Peyer's patch (tissue), 4 donors: ENCODE data around the gene MSANTD3. TPM values are rescaled to one million over a fixed set of nuclear protein-coding genes. Genes with fewer than 3 reads are reported as not detected.
"Not testable (repeated sequence)": the region's sequence is repeated elsewhere in the genome, so short reads cannot be mapped to it uniquely, and the experiment has no call there.

Experiments used
- DNase-seq, 3 donors: peaks; one replicate each; pipeline ENCODE4 v3.0.0-alpha.2; 2017 to 2019
- H3K27ac ChIP-seq, 4 donors: fragments of 200-600 bp; sonication (generic); one replicate each; pipeline ENCODE4 v1.5.1; 2016 to 2019
- H3K27me3 ChIP-seq, 2 donors: fragments of 200-600 bp; sonication (generic); one replicate each; pipeline ENCODE4 v1.5.1; 2019
- H3K36me3 ChIP-seq, 3 donors: fragments of 200-600 bp; sonication (generic); one replicate each; pipeline ENCODE4 v1.5.1; 2016 to 2019
- H3K4me1 ChIP-seq, 4 donors: fragments of 200-600 bp; sonication (generic); one replicate each; pipeline ENCODE4 v1.5.1; 2016 to 2019
- H3K4me3 ChIP-seq, 4 donors: fragments of 200-600 bp; sonication (generic); 1 replicate in 3 of 4; 2 replicates in 1 of 4; pipeline ENCODE4 v1.5.1; 2016 to 2019; ENCODE audit warnings: mild to moderate bottlenecking in 1 of 4
- H3K9me3 ChIP-seq, 4 donors: fragments of 200-600 bp; sonication (generic); one replicate each; pipeline ENCODE4 v1.5.1; 2016 to 2019; ENCODE audit warnings: mild to moderate bottlenecking in 1 of 4
- CTCF ChIP-seq, 6 experiments: fragments of 450-650 bp in 4 of 6; fragments of 200-600 bp in 2 of 6; sonication (generic) in 1 of 6; IDR thresholded peaks; one replicate each; pipeline ENCODE4 v1.5.1; 2017 to 2019; ENCODE audit warnings: antibody characterized with exemption in 6 of 6, mild to moderate bottlenecking in 3 of 6, moderate library complexity in 1 of 6
- POLR2A ChIP-seq, 2 donors: fragments of 450-650 bp; IDR thresholded peaks; one replicate each; pipeline ENCODE4 v1.5.1; 2017; ENCODE audit warnings: antibody characterized with exemption in 2 of 2, mild to moderate bottlenecking in 2 of 2, moderate library complexity in 2 of 2
- total RNA-seq, 4 donors: library from RNA; depleted of rRNA; stranded (reverse); fragments of >200 nt; gene quantifications; one replicate each; pipeline ENCODE4 v1.1.0, GENCODE V29; 2016

MSANTD3 gene
- total RNA-seq, 4 donors from 2014 or later: 5.5 to 37.1 (median 9.5) TPM

GRCh38 chr9:100409176-100409556, 17.8 kb upstream of the MSANTD3 start:
- H3K27ac ChIP-seq: no peak overlapping the region
- H3K27me3 ChIP-seq: no peaks in the 10 kb centered on the region
- DNase-seq: no peak
- no peak overlapping the region for H3K4me3 ChIP-seq
- no peaks in the 10 kb centered on the region for H3K4me1 ChIP-seq
- no peaks in the 10 kb centered on the region for H3K9me3 ChIP-seq
- H3K36me3 ChIP-seq: no peaks in the 10 kb centered on the region
- TF ChIP-seq POLR2A (IDR thresholded peaks at IDR 0.05) (no peak), CTCF (IDR thresholded peaks at IDR 0.05) (no peak)

- H3K9me3 ChIP-seq: no peaks in the 10 kb centered on the region
- no peak for TF ChIP-seq POLR2A (IDR thresholded peaks at IDR 0.05)
- no peak for TF ChIP-seq CTCF (IDR thresholded peaks at IDR 0.05)
- H3K27ac ChIP-seq: peak overlapping the region in 3 of 4 donors; percentile 1 to 43 (median 3)
- no peaks in the 10 kb centered on the region for H3K36me3 ChIP-seq
- no peaks in the 10 kb centered on the region for H3K4me1 ChIP-seq
- peak; percentile 88 to 95 (median 89) for DNase-seq
- peak overlapping the region; percentile 36 to 59 (median 46) for H3K4me3 ChIP-seq
- H3K27me3 ChIP-seq: no peaks in the 10 kb centered on the region
Measured at GRCh38 chr9:100411472-100412283, 15.3 kb upstream of the MSANTD3 start.

- TF ChIP-seq POLR2A (IDR thresholded peaks at IDR 0.05) (no peak), CTCF (IDR thresholded peaks at IDR 0.05) (no peak)
- no peaks in the 10 kb centered on the region for H3K4me1 ChIP-seq
- no peaks in the 10 kb centered on the region for H3K9me3 ChIP-seq
- H3K27me3 ChIP-seq: no peaks in the 10 kb centered on the region
- no peak for DNase-seq
- H3K36me3 ChIP-seq: no peaks in the 10 kb centered on the region
- H3K27ac ChIP-seq: no peak overlapping the region
- H3K4me3 ChIP-seq: no peak overlapping the region
Measured at GRCh38 chr9:100413839-100414420, 13.0 kb upstream of the MSANTD3 start.

GRCh38 chr9:100417815-100418214, 9.1 kb upstream of the MSANTD3 start:
- Histone ChIP-seq H3K27ac (no peak overlapping the region), H3K36me3 (no peaks in the 10 kb centered on the region), H3K27me3 (no peaks in the 10 kb centered on the region), H3K9me3 (no peaks in the 10 kb centered on the region), H3K4me3 (no peak overlapping the region), H3K4me1 (no peaks in the 10 kb centered on the region)
- no peak for DNase-seq
- TF ChIP-seq CTCF (IDR thresholded peaks at IDR 0.05) (no peak), POLR2A (IDR thresholded peaks at IDR 0.05) (no peak)

- Histone ChIP-seq H3K27ac (no peak overlapping the region), H3K36me3 (no peaks in the 10 kb centered on the region), H3K4me3 (no peak overlapping the region), H3K9me3 (no peaks in the 10 kb centered on the region), H3K27me3 (no peaks in the 10 kb centered on the region), H3K4me1 (no peaks in the 10 kb centered on the region)
- no peak for TF ChIP-seq POLR2A (IDR thresholded peaks at IDR 0.05)
- no peak for DNase-seq
Measured at GRCh38 chr9:100419166-100419565, 7.8 kb upstream of the MSANTD3 start.

- not testable (repeated sequence) for DNase-seq, H3K27me3 ChIP-seq, H3K9me3 ChIP-seq, H3K4me1 ChIP-seq, H3K4me3 ChIP-seq, H3K36me3 ChIP-seq, H3K27ac ChIP-seq
Measured at GRCh38 chr9:100421116-100421515, 5.8 kb upstream of the MSANTD3 start.
